GM21526 (cell line): ENCODE measurements around the gene PCDHGB7.
A peak's percentile ranks its signal among the peaks of the same experiment; 100 is the strongest.
"Not testable (repeated sequence)": the region's sequence is repeated elsewhere in the genome, so short reads cannot be mapped to it uniquely, and the experiment has no call there.

Experiments
- ATAC-seq: cut with Tn5 transposase; IDR thresholded peaks from one replicate; pipeline ENCODE4 v1.9.1; 2021; ENCODE audit warnings: moderate library complexity; ENCODE audit not compliant: unreplicated experiment, low FRiP score

PCDHGB7 gene

GRCh38 chr5:141417494-141418172 lies at the start of gene PCDHGB7:
Gene PCDHGB7, plus strand, starts transcription at chr5:141417677. Its CDS starts 183 bp downstream, at chr5:141417860.
- peak; percentile 38 for ATAC-seq

GRCh38 chr5:141369994-141370848 lies 47.3 kb upstream of the PCDHGB7 start, which contains the start of gene PCDHGB3:
Gene PCDHGB3, plus strand, starts transcription at chr5:141370242. Its CDS starts 153 bp downstream, at chr5:141370395.
- ATAC-seq = peak; percentile 93

DNA sequence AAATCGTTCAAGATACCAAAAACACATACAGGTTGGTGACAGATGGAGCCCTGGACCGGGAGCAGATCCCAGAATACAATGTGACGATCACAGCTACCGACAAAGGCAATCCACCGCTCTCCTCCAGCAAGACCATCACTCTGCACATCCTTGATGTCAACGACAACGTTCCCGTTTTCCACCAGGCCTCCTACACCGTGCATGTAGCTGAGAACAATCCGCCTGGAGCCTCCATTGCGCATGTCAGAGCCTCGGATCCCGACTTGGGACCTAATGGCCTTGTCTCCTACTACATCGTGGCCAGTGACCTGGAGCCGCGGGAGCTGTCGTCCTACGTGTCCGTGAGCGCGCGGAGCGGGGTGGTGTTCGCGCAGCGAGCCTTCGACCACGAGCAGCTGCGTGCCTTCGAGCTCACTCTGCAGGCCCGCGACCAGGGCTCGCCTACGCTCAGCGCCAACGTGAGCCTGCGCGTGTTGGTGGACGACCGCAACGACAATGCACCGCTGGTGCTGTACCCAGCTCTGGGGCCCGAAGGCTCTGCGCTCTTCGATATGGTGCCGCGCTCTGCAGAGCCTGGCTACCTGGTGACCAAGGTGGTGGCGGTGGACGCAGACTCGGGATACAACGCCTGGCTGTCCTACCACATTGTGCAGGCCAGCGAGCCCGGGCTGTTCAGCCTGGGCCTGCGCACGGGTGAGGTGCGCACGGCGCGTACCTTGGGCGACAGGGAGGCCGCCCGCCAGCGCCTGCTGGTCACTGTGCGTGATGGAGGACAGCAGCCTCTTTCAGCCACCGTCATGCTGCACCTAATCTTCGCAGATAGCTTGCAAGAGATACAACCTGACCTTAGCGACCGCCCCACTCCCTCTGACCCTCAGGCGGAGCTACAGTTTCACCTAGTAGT lies 45.7 kb upstream of the PCDHGB7 start:
- ATAC-seq = no peak

DNA sequence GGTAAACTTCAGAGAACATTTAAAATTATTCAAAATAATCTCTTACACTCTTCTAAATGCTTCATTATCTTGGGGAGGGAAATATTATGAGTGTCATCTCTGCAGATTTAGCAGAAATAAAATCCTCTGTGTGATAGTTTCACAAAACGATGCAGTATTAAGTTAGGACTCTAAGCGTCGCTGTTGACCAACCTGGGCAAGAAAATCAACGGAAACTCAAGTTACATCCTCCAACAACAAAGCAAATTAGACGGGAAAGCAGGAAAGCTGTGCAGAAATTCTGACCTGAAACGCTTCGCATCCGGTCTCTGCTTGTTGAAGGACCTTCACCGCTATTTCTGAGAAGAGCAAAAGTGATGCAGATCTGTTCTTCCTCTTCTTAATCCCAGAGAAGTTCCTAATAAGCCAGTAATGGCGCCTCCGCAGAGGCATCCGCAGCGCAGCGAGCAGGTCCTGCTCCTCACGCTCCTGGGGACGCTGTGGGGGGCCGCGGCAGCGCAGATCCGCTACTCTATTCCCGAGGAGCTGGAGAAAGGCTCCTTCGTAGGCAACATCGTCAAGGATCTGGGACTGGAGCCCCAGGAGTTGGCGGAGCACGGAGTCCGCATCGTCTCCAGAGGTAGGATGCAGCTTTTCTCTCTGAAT lies 43.7 kb upstream of the PCDHGB7 start, which contains the start of gene PCDHGA6:
TSS of gene PCDHGA6 (plus strand) at position 219 of the 645 bp plus-strand sequence. CDS start at position 412, 193 bp downstream.
- no peak for ATAC-seq

DNA sequence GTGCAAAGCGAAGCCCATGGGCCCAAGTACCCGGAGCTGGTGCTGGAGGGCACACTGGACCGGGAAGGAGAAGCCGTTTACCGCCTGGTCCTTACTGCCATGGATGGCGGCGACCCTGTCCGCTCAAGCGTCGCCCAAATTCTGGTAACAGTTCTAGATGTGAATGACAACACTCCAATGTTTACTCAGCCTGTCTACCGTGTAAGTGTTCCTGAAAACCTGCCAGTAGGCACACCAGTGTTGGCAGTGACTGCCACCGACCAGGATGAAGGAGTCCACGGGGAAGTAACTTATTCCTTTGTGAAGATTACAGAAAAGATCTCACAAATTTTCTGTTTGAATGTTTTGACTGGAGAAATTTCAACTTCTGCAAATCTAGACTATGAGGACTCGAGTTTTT lies 42.9 kb upstream of the PCDHGB7 start:
- no peak for ATAC-seq

DNA sequence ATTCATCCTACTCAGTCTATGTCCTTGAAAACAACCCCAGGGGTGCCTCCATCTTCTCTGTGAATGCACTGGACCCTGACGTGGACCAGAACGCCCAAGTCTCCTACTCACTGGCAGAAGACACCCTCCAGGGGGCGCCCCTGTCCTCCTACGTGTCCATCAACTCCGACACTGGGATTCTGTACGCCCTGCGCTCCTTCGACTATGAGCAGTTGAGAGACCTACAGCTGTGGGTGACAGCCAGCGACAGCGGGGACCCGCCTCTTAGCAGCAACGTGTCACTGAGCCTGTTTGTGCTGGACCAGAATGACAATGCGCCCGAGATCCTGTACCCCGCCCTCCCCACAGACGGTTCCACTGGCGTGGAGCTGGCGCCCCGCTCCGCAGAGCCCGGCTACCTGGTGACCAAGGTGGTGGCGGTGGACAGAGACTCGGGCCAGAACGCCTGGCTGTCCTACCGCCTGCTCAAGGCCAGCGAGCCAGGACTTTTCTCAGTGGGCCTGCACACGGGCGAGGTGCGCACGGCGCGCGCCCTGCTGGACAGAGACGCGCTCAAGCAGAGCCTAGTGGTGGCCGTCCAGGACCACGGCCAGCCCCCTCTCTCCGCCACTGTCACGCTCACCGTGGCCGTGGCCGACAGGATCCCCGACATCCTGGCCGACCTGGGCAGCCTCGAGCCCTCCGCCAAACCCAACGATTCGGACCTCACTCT lies 41.9 kb upstream of the PCDHGB7 start:
- not testable (repeated sequence) for ATAC-seq

DNA sequence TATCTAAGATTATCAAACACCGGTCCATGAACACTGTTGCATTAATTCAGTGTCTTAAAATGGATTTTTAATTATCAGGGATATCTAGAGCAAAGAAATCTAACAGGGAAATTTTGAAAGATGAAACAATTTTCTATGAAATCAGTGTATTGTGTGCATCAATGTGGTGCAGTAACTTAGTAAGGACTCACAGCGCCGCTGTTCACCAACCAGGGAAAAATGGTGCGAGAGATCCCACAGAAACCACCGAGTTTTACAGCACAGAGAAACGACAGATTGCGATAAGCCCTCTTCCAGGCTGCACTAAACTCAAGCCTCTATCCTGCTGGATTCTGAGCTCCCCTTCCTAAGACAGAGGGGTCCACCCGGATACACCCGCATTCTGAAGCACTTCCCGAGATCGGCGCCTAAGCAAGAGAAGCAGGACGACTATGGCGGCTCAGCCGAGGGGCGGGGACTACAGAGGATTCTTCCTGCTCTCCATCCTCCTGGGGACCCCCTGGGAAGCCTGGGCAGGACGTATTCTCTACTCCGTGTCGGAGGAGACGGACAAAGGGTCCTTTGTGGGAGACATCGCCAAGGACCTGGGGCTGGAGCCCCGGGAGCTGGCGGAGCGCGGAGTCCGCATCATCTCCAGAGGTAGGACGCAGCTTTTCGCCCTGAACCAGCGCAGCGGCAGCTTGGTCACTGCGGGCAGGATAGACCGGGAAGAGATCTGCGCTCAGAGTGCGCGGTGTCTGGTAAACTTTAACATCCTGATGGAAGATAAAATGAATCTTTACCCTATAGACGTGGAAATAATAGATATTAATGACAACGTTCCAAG lies 34.8 kb upstream of the PCDHGB7 start, which contains the start of gene PCDHGA7:
TSS of gene PCDHGA7 (plus strand) at position 274 of the 826 bp plus-strand sequence. CDS start at position 432, 158 bp downstream.
- ATAC-seq = no peak

DNA sequence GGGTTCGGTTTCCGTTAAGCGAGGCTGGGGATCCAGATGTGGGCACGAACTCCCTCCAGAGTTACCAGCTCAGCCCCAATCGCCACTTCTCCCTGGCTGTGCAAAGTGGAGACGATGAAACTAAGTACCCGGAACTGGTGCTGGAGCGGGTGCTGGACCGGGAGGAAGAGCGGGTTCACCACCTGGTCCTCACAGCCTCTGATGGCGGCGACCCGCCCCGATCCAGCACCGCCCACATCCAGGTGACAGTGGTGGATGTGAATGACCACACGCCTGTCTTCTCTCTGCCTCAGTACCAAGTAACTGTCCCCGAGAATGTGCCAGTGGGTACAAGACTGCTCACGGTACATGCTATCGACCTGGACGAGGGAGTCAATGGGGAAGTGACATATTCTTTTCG lies 34.1 kb upstream of the PCDHGB7 start:
- no peak for ATAC-seq

GRCh38 chr5:141384471-141385267 lies 32.8 kb upstream of the PCDHGB7 start:
- no peak for ATAC-seq

- ATAC-seq = peak; percentile 97
Observed at GRCh38 chr5:141387557-141388311, 29.7 kb upstream of the PCDHGB7 start, which contains the start of gene PCDHGB4. Gene PCDHGB4, plus strand, starts transcription at chr5:141387698. Its CDS starts 187 bp downstream, at chr5:141387885.

- no peak for ATAC-seq
Observed at GRCh38 chr5:141388661-141389060, 28.8 kb upstream of the PCDHGB7 start.

DNA sequence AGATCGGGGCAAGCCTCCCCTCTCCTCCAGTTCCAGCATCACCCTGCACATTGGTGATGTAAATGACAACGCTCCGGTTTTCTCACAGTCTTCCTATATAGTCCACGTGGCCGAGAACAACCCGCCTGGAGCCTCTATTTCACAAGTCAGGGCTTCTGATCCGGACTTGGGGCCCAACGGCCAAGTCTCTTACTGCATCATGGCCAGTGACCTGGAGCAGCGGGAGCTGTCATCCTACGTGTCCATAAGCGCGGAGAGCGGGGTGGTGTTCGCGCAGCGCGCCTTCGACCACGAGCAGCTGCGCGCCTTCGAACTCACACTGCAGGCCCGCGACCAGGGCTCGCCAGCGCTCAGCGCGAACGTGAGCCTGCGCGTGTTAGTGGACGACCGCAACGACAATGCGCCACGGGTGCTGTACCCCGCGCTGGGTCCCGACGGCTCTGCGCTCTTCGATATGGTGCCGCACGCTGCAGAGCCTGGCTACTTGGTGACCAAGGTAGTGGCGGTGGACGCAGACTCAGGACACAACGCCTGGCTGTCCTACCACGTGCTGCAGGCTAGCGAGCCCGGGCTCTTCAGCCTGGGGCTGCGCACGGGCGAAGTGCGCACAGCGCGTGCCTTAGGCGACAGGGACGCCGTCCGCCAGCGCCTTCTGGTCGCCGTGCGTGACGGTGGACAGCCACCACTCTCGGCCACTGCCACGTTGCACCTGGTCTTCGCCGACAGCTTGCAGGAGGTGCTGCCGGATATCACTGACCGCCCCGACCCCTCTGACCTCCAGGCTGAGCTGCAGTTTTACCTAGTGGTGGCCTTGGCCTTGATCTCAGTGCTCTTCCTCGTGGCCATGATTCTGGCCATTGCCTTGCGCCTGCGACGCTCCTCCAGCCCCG lies 28.1 kb upstream of the PCDHGB7 start:
- ATAC-seq = no peak

DNA sequence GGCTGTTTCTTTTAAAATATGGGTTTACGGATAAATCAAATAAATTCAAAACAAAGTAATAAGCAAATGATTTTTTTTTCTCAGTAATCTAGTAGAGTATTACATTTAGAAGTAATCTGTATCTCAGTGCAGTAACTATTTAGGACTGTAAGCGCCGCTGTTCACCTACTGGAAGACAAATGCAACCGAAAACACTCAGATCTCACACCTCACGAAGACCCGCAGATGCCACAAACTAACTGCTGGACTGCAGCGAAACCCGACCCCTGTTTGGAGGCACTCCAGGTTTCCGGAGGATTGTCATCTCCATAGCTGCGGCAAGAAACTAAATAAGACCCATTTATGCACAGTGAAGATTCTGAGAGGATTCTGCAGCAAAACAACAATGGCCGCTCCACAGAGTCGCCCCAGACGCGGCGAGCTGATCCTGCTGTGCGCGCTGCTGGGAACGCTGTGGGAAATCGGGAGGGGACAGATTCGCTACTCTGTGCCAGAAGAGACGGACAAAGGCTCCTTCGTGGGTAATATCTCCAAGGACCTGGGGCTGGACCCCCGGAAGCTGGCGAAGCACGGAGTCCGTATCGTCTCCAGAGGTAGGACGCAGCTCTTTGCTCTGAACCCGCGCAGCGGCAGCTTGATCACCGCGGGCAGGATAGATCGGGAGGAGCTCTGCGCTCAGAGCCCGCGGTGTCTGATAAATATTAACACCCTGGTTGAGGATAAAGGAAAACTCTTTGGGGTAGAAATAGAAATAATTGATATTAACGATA lies 24.9 kb upstream of the PCDHGB7 start, which contains the start of gene PCDHGA8:
TSS of gene PCDHGA8 (plus strand) at position 205 of the 770 bp plus-strand sequence. CDS start at position 386, 181 bp downstream.
- no peak for ATAC-seq

DNA sequence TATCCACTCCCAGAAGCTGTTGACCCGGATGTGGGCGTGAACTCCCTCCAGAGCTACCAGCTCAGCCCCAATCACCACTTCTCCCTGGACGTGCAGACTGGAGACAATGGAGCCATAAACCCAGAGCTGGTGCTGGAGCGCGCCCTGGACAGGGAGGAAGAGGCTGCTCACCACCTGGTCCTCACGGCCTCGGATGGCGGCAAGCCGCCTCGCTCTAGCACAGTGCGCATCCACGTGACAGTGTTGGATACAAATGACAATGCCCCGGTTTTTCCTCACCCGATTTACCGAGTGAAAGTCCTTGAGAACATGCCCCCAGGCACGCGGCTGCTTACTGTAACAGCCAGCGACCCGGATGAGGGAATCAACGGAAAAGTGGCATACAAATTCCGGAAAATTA lies 24.2 kb upstream of the PCDHGB7 start:
- ATAC-seq = no peak
